Omental fat pad (tissue), 4 donors: Measurements from ENCODE around the gene STK36. TPM values are rescaled to one million over a fixed set of nuclear protein-coding genes. Genes with fewer than 3 reads are reported as not detected.

Experiments
- ATAC-seq: fragments of 150-250 bp; one replicate; pipeline ENCODE4 v1.9.1; 2016; ENCODE audit warnings: mild to moderate bottlenecking, moderate library complexity; ENCODE audit not compliant: low FRiP score
- DNase-seq: peaks from one replicate; pipeline ENCODE4 v3.0.0-alpha.2; 2019; ENCODE audit warnings: low spot score
- total RNA-seq, 4 donors: library from RNA; depleted of rRNA; stranded (reverse); fragments of >200 nt; gene quantifications; one replicate each; pipeline ENCODE4 v1.1.0, GENCODE V29; 2016
- TF ChIP-seq, protein P1 (sequence below), 3 donors: fragments of 450-650 bp; IDR thresholded peaks; one replicate each; pipeline ENCODE4 v1.5.1; 2016 to 2017; ENCODE audit warnings: antibody characterized with exemption in 3 of 3, mild to moderate bottlenecking in 3 of 3, moderate library complexity in 2 of 3

STK36 gene
- total RNA-seq, 4 donors from 2014 or later = 15.6 to 45.7 (median 23.1) TPM

DNA sequence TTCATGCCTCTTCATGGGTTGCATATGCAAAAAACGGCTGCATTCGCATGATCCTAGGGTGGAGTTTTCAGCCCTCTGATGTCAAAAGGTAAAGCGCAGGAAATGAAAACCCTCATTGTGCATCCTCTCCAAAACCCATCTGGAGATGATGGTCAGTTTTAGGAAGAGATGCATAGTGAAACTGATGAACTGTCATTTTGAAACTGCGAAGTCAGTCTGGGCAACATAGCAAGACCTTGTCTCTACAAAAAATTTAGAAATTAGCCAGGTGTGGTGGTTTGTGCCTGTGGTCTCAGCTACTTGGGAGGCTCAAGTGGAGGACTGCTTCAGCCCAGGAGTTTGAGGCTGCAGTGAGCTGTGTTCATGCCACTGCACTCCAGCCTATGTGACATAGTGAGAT, 36.2 kb downstream of the STK36 start:
- TF ChIP-seq, protein P1, sequence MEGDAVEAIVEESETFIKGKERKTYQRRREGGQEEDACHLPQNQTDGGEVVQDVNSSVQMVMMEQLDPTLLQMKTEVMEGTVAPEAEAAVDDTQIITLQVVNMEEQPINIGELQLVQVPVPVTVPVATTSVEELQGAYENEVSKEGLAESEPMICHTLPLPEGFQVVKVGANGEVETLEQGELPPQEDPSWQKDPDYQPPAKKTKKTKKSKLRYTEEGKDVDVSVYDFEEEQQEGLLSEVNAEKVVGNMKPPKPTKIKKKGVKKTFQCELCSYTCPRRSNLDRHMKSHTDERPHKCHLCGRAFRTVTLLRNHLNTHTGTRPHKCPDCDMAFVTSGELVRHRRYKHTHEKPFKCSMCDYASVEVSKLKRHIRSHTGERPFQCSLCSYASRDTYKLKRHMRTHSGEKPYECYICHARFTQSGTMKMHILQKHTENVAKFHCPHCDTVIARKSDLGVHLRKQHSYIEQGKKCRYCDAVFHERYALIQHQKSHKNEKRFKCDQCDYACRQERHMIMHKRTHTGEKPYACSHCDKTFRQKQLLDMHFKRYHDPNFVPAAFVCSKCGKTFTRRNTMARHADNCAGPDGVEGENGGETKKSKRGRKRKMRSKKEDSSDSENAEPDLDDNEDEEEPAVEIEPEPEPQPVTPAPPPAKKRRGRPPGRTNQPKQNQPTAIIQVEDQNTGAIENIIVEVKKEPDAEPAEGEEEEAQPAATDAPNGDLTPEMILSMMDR (IDR thresholded peaks at IDR 0.05) = no peak
- ATAC-seq (no peak), DNase-seq (no peak)

- DNase-seq = no peak
- no peak for ATAC-seq
- TF ChIP-seq, protein P1 (IDR thresholded peaks at IDR 0.05) = no peak
Measured at GRCh38 chr2:218709908-218710307, 38.0 kb downstream of the STK36 start.

DNA sequence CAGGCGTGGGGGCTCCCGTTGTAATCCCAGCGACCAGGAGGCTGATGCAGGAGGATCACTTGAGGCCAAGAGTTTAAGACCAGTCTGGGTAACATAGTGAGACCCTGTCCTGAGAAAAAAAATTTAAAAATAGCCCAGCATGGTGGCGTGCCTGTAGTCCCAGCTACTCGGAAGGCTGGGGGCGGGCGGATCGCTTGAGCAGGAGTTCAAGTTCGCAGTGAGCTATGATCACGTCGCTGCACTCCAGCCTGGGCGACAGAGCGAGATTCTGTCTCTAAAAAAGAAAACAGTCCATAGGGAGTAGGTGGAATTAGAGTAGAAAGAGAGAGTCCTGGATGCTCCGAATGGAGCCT, 38.4 kb downstream of the STK36 start:
- TF ChIP-seq, protein P1 (IDR thresholded peaks at IDR 0.05) = no peak
- DNase-seq (no peak), ATAC-seq (no peak)

- ATAC-seq (peak; percentile 99), DNase-seq (peak; percentile 95)
- TF ChIP-seq, protein P1 (IDR thresholded peaks at IDR 0.05) = peak in 2 of 3 donors; percentile 72 to 81
Measured at GRCh38 chr2:218710687-218711549, 39.0 kb downstream of the STK36 start, which contains the start of gene TTLL4. Gene TTLL4 (plus strand): TSS chr2:218710835. CDS start chr2:218737677, 26,842 bp downstream.

DNA sequence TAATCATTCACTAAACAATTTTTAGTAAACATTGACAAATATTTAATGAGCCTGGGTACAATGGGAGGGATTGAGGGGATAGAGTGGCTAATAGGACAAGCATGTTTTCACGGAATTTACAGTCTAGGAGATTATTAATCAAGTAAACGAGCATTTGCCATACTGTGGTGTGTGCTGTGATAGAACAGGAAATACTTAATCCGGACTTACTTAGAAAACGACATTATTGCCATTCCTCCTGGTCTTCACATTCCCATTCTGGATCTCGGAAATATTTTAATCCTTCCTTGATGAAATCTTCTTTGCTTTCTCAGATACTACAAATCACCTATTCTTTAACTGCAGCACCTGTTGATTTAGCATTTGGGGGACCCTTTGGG, 39.7 kb downstream of the STK36 start:
- DNase-seq = no peak
- TF ChIP-seq, protein P1 (IDR thresholded peaks at IDR 0.05) = no peak
- no peak for ATAC-seq

GRCh38 chr2:218713922-218714321, 42.0 kb downstream of the STK36 start:
- TF ChIP-seq, protein P1 (IDR thresholded peaks at IDR 0.05) = no peak
- no peak for ATAC-seq
- DNase-seq = no peak

- TF ChIP-seq, protein P1 (IDR thresholded peaks at IDR 0.05) = no peak
- ATAC-seq = no peak
Measured at GRCh38 chr2:218716070-218716469, 44.2 kb downstream of the STK36 start.

More at GRCh38 chr2:218716070-218716469, 44.2 kb downstream of the STK36 start:
- DNase-seq = no peak
